Lung (tissue), 12 donors: ENCODE results near the gene SMAGP. TPM values are rescaled to one million over a fixed set of nuclear protein-coding genes. Genes with fewer than 3 reads are reported as not detected.

ENCODE experiments used
- ATAC-seq: fragments of 200-7000 bp; cut with Tn5 transposase; one replicate; pipeline ENCODE4 v1.9.1; 2020; ENCODE audit warnings: moderate number of reproducible peaks; ENCODE audit not compliant: insufficient read depth, low FRiP score
- DNase-seq, 3 donors: peaks; one replicate each; pipeline ENCODE4 v3.0.0-alpha.2; 2013 to 2017
- H3K27ac ChIP-seq, 2 donors: one replicate each; pipeline ENCODE4 v1.5.1; 2013; ENCODE audit warnings: mild to moderate bottlenecking in 2 of 2, moderate library complexity in 2 of 2, control low read depth in 1 of 2, inconsistent platforms in 1 of 2, low read depth in 1 of 2, low read length in 1 of 2
- H3K27me3 ChIP-seq, 3 donors: one replicate each; pipeline ENCODE4 v1.5.1; 2013; ENCODE audit warnings: low read length in 2 of 3; ENCODE audit not compliant: control insufficient read depth in 3 of 3, insufficient read depth in 3 of 3
- H3K36me3 ChIP-seq, 4 donors: one replicate each; pipeline ENCODE4 v1.5.1; 2013; ENCODE audit warnings: low read length in 4 of 4, mild to moderate bottlenecking in 1 of 4, moderate library complexity in 1 of 4; ENCODE audit not compliant: control insufficient read depth in 4 of 4, insufficient read depth in 4 of 4
- H3K4me1 ChIP-seq, 5 donors: one replicate each; pipeline ENCODE4 v1.5.1; 2013; ENCODE audit warnings: low read length in 5 of 5, mild to moderate bottlenecking in 2 of 5, moderate library complexity in 1 of 5; ENCODE audit not compliant: control insufficient read depth in 5 of 5, insufficient read depth in 5 of 5
- H3K4me3 ChIP-seq: one replicate; pipeline ENCODE4 v1.5.1; 2013; ENCODE audit warnings: mild to moderate bottlenecking, control low read depth, moderate library complexity
- H3K9ac ChIP-seq, 2 donors: one replicate each; pipeline ENCODE4 v1.5.1; 2013; ENCODE audit warnings: low read length in 2 of 2, control low read depth in 1 of 2; ENCODE audit not compliant: insufficient read depth in 1 of 2
- H3K9me3 ChIP-seq, 4 donors: one replicate each; pipeline ENCODE4 v1.5.1; 2013; ENCODE audit warnings: low read length in 3 of 4, mild to moderate bottlenecking in 1 of 4, moderate library complexity in 1 of 4; ENCODE audit not compliant: control insufficient read depth in 4 of 4, insufficient read depth in 3 of 4
- CTCF ChIP-seq: IDR thresholded peaks from 2 replicates; pipeline ENCODE4 v1.5.1; 2012; ENCODE audit warnings: mild to moderate bottlenecking; ENCODE audit errors: control extremely low read depth, extremely low read depth
- WGBS, 2 donors: extraction: QIAGEN DNeasy Blood & Tissue Kit; methylation state at CpG; one replicate each; pipeline ENCODE4 v1.1.7; 2013; 5-methylcytosine and 5-hydroxymethylcytosine counted together
- polyA plus RNA-seq, 2 donors: library from polyadenylated mRNA; stranded (reverse); fragments of 200-250 nt; gene quantifications; one replicate each; pipeline ENCODE4 v1.2.1, GENCODE V29; 2013
- total RNA-seq, 2 donors: library from RNA; depleted of rRNA in 1 of 2; stranded (reverse); fragments of >200 nt in 1 of 2; gene quantifications; one replicate each; pipeline ENCODE4 v1.2.1, GENCODE V29; 2014 to 2021
- donor health status: control.
- donor health status: control.
- donor health status: Bipolar disorder and iron deficiency.
- donor health status: healthy.
- donor health status: DM: yes; HTN: yes; CAD: no.

Gene SMAGP
- total and polyA plus RNA-seq, 4 donors, result 9.7 to 26.0 (median 17.2) TPM

- Histone ChIP-seq H3K4me1 (peaks cover 0 to 4% (median 0%) of the 10 kb centered on the region in 5 donors), H3K27me3 (no peaks in the 10 kb centered on the region), H3K4me3 (no peak overlapping the region), H3K36me3 (peaks cover 0 to 13% (median 4%) of the 10 kb centered on the region in 4 donors), H3K9me3 (no peaks in the 10 kb centered on the region), H3K27ac (no peak overlapping the region), H3K9ac (no peak overlapping the region)
- no peak for DNase-seq
- 85 to 90% methylated on average over 10 of the region's 10 CpGs for WGBS, 2 donors
- no peak for TF ChIP-seq CTCF
- ATAC-seq, result no peak
Observed at GRCh38 chr12:51199366-51199945, 70.8 kb downstream of the SMAGP start.

DNA sequence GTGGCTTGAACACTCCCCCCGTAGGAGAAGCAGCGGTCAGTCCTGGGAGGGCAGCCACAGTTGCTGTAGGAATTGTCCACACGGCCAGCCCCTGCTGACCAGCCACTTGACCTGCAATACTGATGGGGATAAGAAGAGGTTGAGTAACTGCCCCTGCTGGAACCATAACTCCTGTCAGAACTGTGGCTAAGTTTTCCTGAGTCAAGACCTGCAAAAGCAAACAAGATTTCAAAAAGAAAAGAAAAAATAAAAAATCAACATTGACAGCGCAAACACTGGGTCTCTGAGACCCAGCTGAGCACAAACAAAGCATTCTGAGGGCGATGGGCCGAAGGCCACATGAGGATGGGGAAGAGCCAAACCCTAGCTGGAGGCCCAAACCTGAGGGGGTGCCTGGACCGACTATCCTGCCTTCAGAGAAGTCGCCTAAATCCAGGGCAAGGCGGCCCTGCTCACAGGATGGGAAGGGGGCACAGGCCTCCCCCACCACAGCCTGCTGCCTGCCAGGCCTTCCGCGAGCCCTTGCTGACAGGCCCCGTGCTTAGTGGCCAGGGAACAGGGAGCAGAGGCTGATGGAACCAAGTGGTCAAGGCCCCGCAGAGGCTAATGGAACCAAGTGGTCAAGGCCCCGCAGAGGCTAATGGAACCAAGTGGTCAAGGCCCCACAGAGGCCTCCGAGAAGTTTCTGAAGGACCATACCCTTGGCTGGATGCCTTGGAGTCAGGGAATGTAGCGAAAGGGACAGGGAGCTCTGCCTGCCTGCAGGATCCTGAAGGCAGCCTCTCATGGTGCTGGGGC, 71.4 kb downstream of the SMAGP start:
- Histone ChIP-seq H3K9ac (no peak overlapping the region), H3K9me3 (no peaks in the 10 kb centered on the region), H3K4me3 (no peak overlapping the region), H3K36me3 (peaks cover 0 to 10% (median 4%) of the 10 kb centered on the region in 4 donors), H3K4me1 (peaks cover 0 to 4% (median 0%) of the 10 kb centered on the region in 5 donors), H3K27me3 (no peaks in the 10 kb centered on the region), H3K27ac (no peak overlapping the region)
- ATAC-seq (no peak), DNase-seq (peak in 1 of 3 donors; percentile 10)
- WGBS, 2 donors, result 76 to 89% methylated on average over 16 of the region's 16 CpGs
- TF ChIP-seq CTCF, result no peak

- no peaks in the 10 kb centered on the region for H3K9me3 ChIP-seq
- no peak overlapping the region for H3K9ac ChIP-seq
- H3K36me3 ChIP-seq, result peaks cover 0 to 9% (median 3%) of the 10 kb centered on the region in 4 donors
- no peaks in the 10 kb centered on the region for H3K27me3 ChIP-seq
- 94 to 95% methylated on average over 38 of the region's 38 CpGs for WGBS, 2 donors
- no peak overlapping the region for H3K27ac ChIP-seq
- peaks cover 0 to 4% (median 0%) of the 10 kb centered on the region in 5 donors for H3K4me1 ChIP-seq
- no peak for DNase-seq
- no peak for TF ChIP-seq CTCF
- H3K4me3 ChIP-seq, result no peak overlapping the region
- ATAC-seq, result no peak
Observed at GRCh38 chr12:51197736-51198567, 72.3 kb downstream of the SMAGP start.
